ENCODE data around the gene TSEN34.

TSEN34 gene

DNA sequence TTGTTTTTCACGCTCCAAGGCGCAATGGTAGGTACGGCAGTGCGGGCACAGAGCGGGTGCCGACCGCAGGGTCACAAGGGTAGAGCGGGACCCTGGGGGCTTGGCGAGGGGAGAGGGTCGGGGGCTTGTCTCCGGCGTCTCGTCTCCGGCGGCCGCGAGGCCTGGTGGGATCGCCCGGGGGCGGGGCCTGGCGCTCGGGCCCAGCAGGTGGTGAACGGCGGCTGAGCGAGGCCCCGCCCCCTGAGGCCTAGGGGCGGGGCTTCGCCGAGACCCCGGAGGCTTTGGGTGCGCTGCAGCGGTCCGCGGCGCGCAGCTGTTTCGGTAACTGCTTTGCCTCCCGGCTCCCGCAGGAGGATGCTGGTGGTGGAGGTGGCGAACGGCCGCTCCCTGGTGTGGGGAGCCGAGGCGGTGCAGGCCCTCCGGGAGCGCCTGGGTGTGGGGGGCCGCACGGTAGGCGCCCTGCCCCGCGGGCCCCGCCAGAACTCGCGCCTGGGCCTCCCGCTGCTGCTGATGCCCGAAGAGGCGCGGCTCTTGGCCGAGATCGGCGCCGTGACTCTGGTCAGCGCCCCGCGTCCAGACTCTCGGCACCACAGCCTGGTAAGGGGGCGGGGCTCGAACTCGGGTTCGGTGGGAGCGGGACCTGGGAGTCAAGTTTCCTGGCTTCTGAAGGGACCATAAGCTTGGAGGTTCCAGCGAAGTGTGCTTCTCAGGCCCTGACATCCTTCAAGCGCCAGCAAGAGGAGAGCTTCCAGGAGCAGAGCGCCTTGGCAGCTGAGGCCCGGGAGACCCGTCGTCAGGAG lies at the start of gene TSEN34:
Gene TSEN34 (plus strand): TSS at position 298 of the 800 bp plus-strand sequence. CDS start 57 bp downstream, at position 355.
- DNase-seq (ENCODE audit: low read depth in 4 of 4, low spot score in 1 of 4), result peak; percentile 69 to 85 (median 74)

GRCh38 chr19:54141356-54141755 lies 49.8 kb upstream of the TSEN34 start:
- DNase-seq (ENCODE audit: low read depth in 4 of 4, low spot score in 1 of 4), result no peak

GRCh38 chr19:54142166-54142780 lies 48.8 kb upstream of the TSEN34 start:
- no peak for DNase-seq (ENCODE audit: low read depth in 4 of 4, low spot score in 1 of 4)

DNA sequence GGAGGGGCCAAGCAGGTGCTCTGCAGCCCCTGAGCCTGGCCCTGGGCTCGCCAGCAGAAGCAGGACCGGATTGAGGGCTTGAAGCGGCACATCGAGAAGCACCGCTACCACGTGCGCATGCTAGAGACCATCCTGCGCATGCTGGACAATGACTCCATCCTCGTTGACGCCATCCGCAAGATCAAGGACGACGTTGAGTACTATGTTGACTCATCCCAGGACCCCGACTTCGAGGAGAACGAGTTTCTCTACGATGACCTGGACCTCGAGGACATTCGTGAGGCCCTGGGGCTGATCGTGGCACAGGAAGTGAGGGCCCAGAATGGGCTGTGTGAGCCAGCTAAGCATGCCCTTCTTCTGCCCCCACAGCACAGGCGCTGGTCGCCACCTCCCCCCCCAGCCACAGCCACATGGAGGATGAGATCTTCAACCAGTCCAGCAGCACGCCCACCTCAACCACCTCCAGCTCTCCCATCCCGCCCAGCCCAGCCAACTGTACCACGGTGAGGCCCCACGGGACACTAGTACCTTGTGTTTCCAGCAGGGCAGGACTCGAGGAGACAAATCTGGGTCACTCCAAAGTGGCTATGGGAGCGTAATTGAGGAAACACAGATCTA lies 45.5 kb upstream of the TSEN34 start:
- DNase-seq (ENCODE audit: low read depth in 4 of 4, low spot score in 1 of 4), result no peak

GRCh38 chr19:54147676-54148075 lies 43.4 kb upstream of the TSEN34 start:
- DNase-seq (ENCODE audit: low read depth in 4 of 4, low spot score in 1 of 4), result no peak

DNA sequence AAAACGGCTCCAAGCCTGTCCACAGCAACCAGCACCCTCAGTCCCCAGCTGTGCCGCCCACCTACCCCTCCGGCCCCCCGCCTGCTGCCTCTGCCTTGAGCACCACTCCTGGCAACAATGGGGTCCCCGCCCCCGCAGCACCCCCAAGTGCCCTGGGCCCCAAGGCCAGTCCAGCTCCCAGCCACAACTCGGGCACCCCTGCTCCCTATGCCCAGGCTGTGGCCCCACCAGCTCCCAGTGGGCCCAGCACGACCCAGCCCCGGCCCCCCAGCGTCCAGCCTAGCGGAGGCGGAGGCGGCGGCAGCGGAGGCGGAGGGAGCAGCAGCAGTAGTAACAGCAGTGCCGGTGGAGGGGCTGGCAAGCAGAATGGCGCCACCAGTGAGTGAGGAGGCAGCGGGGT lies 43.0 kb upstream of the TSEN34 start:
- DNase-seq (ENCODE audit: low read depth in 4 of 4, low spot score in 1 of 4), result no peak

GRCh38 chr19:54149021-54149812 lies 41.9 kb upstream of the TSEN34 start:
- no peak for DNase-seq (ENCODE audit: low read depth in 4 of 4, low spot score in 1 of 4)

DNA sequence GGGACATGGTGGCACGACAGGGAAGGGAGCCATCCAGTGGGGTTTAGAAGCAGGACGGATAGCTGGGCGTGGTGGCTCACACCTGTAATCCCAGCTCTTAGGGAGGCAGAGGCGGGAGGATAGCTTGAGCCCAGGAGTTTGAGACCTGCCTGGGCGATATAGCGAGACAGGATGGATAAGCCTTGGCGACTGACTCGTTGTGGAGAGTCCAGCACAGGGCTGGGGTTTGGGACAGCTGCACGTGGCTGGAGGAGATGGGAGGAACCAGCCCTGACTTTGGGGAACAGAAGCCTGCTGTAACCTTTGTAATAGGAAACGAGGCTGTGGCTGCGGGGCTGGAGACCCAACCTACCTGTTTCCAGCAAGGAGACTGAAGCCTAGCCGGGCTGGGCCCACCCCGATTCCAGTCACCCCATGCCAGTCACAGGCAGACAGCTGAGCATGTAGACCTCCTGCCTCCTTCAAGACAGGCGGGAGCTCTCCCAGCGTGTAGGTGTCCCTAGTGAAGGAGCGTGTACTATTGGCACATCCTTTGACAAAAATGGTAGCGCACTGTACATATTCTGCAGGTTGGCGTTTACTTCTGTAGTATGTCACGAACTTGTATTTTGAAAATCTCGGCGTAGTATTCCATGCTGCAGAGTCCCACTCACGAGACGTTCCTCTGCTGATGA lies 39.6 kb upstream of the TSEN34 start:
- no peak for DNase-seq (ENCODE audit: low read depth in 4 of 4, low spot score in 1 of 4)

DNA sequence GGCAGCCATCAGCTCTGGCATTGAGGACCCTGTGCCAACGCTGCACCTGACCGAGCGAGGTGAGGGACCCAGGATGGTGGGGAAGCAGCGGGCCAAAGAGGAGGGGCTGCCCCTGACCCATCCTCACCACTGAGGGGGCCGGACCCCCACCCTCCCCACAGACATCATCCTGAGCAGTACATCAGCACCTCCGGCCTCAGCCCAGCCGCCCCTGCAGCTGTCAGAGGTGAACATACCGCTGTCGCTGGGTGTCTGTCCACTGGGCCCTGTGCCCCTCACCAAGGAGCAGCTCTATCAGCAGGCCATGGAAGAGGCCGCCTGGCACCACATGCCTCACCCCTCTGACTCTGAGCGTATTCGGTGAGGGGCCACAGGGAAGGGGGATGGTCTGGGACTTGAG lies 38.8 kb upstream of the TSEN34 start:
- no peak for DNase-seq (ENCODE audit: low read depth in 4 of 4, low spot score in 1 of 4)

- DNase-seq (ENCODE audit: low read depth in 4 of 4, low spot score in 1 of 4), result no peak
Observed at GRCh38 chr19:54152878-54153524, 38.1 kb upstream of the TSEN34 start.

GRCh38 chr19:54153731-54154326 lies 37.3 kb upstream of the TSEN34 start:
- DNase-seq (ENCODE audit: low read depth in 4 of 4, low spot score in 1 of 4), result no peak

DNA sequence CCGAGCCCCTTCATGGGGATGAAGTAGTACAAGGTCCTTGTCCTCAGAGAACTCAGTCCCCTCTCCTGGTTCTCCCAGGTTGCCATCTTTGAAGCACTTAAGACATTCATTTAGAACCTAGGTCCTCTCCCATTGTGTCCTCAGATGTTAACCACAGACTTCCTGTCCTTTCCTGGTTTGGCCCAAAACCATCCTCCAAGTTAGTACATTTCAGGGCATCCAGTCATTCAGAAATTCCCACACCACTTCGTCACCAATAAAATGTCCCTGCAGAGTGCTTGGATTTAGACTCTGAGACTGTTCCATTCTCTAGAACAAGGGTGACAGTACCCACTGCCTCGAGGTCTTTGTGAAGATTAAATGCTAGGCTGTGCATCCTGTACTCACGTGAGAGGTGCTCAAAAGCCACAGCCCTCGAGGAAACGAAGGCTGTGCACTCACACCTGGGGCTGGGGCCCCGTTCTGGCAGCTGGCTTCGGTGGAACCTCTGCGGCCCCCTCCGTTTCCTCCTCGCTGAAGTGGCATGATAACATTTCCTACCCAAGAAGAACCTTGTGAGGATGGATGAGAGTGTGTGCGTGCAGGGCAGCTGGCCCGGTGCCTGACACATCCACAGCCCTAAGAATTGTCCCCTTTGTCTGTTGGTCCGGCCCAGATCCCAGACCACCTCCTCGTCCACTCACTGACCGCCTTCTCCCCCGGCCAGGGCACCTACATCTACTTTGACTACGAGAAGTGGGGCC lies 36.3 kb upstream of the TSEN34 start:
- no peak for DNase-seq (ENCODE audit: low read depth in 4 of 4, low spot score in 1 of 4)

DNA sequence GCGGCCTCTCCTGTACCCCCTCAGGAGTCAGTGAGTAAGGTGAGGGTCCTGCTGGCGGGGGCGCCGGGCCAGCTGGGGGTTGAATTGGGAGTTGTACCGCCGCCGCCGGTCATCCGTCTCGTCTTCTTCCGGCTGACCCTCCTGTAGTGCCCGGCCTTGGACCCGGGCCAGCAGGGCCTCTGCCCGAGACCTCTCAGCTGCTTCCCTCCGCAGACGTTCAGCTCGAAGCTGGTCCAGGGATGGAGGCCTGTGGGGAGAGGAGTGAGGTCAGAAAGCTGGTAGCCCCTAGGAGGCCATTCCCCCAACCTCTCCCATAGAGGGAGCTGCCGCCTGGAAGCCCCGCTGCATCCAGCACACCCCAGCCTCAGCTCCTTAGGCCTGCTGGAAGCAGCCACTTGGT lies 35.4 kb upstream of the TSEN34 start:
- DNase-seq (ENCODE audit: low read depth in 4 of 4, low spot score in 1 of 4), result no peak

GRCh38 chr19:54156490-54156889 lies 34.6 kb upstream of the TSEN34 start:
- no peak for DNase-seq (ENCODE audit: low read depth in 4 of 4, low spot score in 1 of 4)

GRCh38 chr19:54156953-54157352 lies 34.2 kb upstream of the TSEN34 start:
- no peak for DNase-seq (ENCODE audit: low read depth in 4 of 4, low spot score in 1 of 4)

DNA sequence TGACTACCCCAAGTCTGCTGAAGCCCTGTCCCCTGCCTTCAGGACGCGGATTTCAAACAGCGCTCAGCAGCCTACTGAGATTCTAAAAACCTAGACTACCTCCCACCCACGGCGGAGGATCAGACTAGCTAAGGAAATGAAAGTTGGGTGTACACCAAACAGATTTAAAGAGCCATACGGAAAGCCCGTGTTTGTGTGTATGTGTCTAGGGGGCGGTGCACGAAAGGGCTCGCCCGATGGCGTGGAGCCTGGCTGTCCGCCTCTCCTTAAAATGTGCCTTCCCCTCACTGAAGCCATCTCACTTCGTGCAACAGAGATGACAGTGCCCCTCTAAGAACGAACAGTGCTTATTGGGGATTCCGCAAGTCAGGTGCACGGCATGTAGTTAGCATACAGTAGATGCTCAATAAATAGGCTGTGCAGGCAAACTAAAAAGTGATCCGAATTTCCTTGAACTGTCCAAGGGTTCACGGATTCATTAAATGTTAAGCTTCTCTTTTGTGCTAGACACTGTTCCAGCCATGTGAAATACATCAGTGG lies 32.2 kb upstream of the TSEN34 start:
- DNase-seq (ENCODE audit: low read depth in 4 of 4, low spot score in 1 of 4), result peak in 1 of 4 experiments; percentile 26

DNA sequence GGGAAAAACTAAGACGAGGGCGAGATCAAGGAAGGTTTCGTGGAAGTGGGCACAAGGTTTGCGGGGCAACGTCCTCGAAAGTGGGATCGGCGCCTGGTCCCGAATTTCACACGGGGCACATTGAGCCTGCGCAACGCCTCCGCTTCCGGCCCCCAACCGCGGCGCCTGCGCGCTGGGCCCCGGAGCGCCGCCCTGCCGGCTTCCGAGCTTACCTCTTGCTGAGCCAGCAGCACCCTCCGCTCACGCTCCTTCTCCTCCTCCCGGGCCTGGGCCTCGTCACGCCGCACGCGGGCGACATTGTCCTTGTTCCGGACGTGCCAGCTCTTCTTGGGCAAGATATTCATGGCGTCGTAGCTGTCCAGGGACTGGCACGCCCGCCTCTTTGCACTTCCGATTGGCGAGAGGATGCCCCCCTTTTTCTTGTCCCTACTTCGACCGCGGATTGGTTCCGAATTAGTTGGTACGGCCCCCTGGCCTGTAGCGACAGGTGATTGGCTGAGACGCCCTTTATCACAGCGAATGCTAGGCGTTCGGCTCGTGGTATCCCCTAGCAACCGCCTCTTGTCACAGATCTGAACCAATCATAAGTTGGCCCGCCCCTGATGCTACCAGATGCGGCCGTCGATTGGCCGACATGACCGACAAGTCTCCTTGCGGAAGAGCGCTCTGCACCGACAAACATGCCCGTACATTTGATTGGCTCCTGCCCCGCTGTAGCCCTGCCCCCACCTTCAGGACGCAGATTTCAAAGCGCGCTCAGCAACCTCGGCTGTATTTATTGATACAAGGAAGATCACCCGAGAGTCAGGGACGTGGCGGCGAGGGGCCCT lies 31.5 kb upstream of the TSEN34 start, which contains the start of gene LENG1:
Gene LENG1 (minus strand): TSS at position 370 of the 830 bp plus-strand sequence. CDS start 26 bp downstream, at position 344.
- peak; percentile 88 to 97 (median 97) for DNase-seq (ENCODE audit: low read depth in 4 of 4, low spot score in 1 of 4)

Data from stimulated activated CD4-positive, alpha-beta T cell treated with anti-CD3 and anti-CD28 coated beads, Interleukin-1b, Interleukin-23, amount 100 ng/mL, for 24 hours (primary cell).